Nucleus accumbens (tissue), 56 donors: Measurements from ENCODE around the gene CDK6.
A peak's percentile ranks its signal among the peaks of the same experiment; 100 is the strongest.
"Not testable (repeated sequence)": the region's sequence is repeated elsewhere in the genome, so short reads cannot be mapped to it uniquely, and the experiment has no call there.

ENCODE experiments used
- DNase-seq, 56 donors: peaks; one replicate each; lab custom pipeline; 2025; lab: John Stamatoyannopoulos, UW

Gene CDK6

DNA sequence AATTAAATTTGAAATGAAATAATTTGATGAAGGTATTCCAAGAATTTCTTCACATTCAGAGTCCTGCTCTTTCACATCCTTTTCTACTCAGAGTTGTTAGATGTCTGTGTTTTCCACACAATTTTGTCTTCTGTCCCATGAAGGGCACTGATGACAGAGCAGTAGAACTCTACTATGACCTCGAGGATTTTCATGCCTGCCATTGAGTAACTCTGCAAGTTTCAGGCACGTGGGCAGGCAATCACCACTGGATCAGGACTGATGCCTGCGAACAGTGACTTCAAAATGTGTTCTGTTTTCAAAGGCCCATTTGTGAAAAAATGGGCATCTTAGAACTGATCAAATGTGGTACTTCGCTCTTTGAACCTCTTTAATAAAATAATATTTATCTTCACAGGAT is 91.1 kb downstream of the CDK6 start:
- no peak for DNase-seq

DNA sequence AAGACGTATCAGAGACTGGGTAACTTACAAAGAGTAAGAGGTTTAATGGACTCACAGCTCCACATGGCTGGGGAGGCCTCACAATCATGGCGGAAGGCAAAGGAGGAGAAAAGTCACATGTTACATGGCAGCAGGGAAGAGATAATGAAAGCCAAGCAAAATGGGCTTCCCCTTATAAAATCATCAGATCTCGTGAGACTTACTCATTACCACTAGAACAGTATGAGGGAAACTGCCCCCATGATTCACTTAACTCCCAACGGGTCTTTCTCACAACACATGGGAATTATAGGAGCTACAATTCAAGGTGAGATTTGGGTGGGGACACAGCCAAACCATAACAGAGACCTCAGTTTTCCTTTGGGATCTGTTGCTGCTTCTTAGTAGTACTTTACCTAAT is 92.2 kb downstream of the CDK6 start:
- not testable (repeated sequence) for DNase-seq

DNA sequence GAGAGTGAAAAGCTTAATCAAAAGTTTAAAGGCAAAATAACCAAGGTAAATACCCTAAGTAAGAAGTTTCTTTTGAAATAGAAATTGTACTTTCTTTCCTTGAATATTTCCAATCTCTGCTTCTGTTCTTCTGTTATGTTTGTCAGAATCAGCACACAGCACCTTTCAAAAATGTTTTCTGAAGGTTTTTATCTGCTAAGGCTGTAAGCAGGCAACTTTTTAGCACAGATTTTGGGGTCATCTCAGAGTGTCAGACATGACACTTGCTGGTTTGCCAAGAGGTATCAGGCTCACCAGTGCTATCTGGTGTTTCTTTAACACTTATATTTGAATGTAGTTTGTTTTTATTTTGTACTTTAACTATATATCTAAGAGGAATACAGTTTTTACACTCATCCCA is 94.2 kb downstream of the CDK6 start:
- DNase-seq: no peak

DNA sequence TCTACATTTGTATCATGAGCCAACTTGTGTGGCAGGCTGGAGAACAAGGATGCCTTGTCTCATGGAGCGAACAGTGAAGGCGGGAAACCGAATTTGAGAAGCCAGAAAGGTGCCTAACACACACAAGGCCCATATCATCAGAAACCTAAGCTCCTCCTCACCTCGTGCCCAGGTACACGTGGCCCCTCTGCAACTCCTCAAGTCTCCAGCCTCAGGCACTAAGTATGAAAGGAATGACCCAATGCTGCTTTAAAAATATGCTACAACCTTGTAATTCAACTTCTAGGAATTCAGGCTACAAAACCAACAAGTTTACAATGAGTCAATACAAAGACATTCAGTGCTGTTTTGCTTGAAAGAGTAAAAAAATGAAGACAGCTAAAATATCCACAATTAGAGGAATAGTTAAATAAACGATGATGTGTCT is 95.7 kb downstream of the CDK6 start:
- peak in 1 of 56 donors; percentile 7 for DNase-seq

DNA sequence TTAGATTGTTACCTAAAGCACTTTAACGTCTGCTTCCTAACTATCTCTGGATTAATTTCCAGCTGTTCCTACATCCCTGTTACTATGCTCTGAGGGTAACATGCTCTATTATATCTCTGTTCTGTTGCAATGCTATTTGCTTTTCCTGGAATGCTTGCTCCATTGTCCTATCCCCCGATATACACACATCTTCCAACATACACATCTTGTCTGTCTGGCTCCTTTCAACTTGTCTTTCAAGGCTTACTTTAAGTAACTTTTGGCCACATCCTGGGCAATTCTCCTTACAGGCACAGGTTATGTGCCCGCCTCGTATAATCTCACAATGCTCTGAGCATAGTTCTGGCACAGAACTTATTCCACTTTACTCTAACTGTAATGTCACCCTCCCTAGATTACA is 96.2 kb downstream of the CDK6 start:
- no peak for DNase-seq

DNA sequence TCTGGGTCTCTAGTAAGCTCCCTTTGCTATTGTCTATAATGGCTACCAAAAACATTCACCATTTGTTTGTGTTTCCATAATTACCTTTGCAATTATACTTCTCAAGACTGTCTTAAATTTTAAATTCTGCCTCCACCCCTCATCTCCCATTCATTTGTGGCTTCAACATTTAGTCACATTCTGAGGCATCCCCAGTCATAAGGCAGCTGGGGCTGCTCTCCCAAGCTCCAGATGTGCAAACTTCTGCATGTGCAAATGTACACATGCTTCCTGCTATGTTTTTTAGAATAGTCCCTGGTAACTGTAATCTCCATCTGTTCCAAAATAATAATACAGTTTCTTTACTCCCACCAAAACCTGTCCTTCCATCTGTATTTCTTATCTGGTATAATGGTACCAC is 97.3 kb downstream of the CDK6 start:
- no peak for DNase-seq

DNA sequence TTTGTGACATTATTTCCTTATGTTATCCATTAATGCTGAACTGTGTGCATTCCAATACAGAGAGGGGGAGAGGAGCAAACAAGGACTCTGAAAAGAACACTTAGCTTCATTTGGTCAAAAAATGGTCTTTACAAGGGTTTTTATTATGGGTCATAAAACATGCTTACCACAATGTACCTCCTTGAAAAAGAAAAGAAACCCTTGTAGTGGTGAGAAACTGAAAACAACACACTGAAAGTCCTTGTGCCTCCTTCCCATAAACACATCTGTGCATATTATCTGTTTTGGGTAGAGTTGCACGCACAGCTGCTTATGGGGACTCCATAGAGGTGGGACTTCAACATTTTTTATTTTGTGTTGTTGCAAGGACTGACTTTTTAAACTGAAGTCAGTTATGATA is 98.7 kb downstream of the CDK6 start:
- DNase-seq: no peak

DNA sequence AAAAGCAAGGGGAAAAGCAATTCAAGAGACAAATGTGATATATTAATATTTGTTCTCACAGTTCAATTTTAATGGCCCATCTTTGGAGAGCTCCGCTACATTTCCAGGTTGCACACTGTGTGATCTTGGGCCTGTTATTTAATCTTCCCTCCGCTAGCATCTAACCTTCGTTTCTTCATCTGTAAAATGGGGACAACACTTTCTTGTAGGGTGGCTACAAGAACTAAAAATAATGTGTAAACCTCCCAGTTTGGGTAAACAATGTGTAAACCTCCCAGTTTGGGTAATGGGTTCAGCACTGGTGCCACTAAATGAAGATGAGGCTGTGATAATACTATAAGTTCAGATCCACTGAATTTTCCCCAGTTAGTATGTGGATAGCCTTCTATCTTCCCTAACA is 99.5 kb downstream of the CDK6 start:
- no peak for DNase-seq

DNA sequence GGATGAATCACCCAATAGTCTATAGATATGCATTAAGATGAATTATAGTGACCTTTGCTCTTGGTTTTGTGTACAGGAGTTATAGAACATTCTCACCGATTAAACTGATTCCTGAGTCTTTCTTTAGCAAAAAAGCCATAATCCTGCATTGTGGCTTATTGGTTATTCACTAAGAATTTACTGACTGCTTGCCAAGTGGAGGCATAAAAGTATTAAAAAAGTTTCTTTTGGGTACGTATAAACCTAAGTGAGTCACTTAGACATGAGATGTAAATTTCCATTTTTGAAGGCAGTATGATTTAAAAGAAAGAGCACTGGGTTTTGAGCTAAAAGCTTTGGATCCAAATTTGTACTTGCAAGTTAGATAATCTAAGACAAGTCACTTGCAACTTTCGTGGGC is 100.7 kb downstream of the CDK6 start:
- DNase-seq: no peak

DNA sequence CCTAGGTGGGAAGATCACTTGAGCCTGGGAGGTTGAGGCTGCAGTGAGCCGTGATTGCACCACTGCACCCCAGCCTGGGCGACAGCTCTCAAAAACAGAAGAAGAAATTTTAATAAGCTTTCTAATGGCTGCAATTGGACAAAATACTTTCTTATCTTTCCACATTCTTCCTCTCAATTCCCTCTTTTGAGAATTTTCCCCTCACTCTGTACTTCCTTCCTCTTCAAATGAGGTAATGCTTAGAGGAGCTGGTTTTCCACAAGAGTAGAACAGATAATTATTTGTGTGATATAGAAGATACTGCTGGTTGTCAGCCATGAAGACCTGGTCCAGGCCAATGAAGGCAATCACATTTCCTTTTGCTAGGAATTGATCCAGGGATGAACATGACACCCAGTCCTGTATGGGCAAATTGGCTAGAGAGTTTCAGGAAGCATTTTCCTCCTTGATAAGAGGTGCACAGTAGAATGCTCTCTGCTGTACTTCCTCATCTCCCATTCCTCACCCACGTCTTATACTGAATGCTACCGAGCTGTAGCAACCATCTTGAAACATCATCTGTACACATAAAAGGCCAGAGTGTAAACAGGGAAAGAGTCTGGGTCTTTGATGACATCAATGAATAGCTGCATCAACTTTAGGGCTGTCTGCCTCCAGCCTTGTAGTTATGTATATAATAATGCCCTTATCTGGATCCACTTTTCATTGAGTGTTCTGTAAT is 103.9 kb downstream of the CDK6 start:
- DNase-seq: no peak

DNA sequence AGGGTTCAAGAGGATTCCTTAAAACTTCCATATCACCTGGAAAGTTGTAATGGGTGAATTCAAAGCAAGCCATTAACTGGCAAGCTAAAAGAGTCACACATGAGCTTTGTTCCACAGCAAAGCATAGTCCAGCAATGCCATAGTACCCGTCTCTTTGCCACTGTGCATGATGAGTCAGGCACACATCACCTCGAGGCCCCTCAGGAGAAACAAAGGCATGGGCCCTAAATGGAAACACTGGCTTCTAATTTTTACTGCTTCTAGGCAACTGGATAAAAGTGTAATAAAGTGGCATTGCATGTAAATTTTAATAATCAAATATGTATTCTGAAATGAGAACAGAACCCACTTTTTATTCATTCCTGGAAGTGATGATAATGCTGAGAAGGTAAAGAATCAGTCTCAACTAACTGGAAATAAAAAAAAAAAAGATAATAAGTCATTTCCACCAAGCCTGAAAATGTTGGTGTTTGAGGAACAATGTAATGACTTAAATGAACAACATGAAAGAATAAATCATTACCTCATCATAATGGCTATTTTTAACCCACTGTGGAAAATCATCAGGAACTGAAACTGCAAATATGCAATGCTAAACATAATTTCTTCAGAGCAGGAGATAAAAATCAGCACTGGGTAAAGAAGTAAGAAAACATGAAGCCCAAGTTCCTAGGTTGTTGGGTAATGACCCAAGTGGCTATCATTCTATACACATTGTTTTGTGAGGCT is 104.9 kb downstream of the CDK6 start:
- DNase-seq: no peak

DNA sequence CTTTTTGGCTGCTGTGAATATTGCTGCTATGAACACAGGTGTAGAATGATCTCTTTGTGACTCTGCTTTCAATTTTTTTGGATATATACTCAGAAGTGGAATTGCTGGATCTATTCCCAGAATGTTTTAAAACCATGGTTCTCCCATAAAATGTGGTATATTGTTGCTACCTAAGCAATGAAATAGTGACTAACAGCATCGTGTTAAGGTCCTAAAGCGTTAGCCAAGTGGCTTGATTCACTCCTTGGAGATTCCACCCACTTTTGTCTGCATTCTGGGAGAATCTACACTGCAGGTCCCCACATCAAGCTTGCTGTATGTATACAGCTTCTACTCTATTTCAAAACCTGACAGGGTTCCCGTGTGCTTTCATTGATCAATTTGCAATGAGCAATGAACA is 105.6 kb downstream of the CDK6 start:
- DNase-seq: no peak

DNA sequence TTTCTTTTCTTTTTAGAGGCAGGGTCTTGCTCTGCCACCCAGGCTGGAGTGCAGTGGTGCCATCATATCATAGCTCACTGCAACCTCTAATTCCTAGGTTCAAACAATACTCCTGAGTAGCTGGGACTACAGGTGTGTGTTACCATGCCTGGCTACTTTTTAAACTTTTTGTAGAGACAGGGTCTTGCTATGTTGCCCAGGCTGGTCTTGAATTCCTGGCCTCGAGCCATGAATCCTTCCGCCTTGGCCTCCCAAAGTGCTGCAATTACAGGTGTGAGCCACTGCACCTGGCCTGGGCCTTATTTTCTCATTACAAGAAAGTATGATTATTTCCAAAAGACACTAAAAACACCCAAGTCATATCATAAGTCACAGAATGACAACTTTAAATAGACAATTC is 106.6 kb downstream of the CDK6 start:
- DNase-seq: no peak

DNA sequence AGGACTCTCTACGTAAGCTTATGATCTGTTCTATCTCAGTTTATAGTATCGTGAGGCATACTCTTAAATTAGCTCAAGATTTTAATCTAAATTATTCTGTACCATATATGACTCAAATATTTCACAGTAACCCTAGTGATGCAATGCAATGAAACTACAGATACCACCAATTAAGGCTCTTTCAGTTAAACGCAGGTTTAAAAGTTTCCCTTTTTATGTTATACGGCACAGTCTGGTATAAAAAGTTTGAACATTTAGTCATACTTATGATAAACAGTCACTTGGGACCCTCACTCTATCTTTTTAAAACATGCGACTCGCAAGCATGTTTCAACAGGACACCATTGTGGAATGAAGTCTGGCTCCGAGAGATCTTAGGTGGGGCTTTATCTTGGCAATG is 107.2 kb downstream of the CDK6 start:
- DNase-seq: no peak

DNA sequence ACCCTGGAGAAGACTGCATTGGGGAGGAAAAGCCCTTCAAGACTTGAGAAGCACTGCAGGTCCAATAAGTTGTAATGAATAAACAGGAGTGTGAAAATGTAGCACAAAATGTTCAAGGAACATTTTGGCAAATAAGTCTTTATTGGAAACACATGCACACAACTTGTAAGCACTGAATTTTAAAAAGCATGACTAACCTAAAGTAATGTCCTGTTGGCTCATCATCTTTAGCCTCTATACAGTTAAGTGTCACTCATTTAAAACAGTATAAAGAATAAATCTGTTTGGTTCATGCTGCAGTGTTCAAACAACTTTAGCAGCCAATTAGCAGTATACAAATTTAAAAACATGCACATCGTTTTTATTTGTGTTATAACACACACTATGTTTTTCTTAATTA is 108.6 kb downstream of the CDK6 start:
- no peak for DNase-seq

DNA sequence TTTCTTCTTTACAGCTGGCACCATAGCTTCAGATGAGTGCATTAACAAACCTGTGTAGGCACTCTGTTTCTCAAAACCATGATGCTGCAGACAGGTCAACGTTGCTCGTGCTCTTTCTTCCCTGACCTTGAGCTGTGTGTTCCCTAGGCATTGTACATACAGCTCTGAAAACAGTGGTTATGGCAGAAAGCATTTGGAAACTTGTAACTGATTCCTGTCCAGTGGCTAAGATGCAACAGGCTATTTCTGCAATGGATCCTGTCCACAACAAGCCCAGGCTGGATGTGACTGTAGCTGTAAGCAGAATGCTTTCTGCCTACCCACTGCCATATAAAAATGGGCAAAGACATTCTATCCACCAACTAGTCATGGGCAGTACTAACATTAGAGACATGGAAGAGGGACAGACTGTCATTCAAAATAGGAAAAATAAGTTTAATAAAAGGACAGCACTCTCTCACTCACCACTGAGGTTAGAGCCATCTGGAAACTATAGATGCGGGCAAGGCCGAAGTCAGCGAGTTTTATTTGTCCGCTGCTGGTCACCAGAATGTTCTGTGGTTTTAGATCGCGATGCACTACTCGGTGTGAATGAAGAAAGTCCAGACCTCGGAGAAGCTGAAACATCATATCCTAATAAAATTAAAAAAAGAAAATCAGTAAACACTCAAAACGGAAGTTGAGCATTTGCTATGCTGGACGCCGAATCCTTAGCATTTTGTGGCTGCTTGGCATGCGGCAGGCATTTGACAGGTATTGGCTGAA is 111.0 kb downstream of the CDK6 start:
- no peak for DNase-seq

DNA sequence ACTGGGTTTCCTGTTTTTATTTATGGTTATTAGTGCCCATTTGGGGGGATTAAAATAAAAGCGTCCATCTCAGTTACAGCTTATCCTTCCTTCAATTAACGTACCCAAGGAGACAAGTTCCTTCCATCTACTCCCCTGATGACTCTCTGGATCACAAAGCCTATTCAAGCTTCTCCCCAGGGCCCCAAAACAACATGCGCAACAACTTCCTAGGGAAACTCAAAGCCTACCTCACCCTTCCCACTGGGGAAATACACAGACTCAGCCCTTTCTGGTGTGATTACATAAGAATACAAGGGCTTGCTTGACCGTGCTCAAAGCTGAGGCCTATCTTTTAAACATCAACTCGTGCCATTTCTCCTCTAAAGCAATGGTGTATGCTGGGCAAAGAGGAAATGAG is 112.4 kb downstream of the CDK6 start:
- DNase-seq: no peak

DNA sequence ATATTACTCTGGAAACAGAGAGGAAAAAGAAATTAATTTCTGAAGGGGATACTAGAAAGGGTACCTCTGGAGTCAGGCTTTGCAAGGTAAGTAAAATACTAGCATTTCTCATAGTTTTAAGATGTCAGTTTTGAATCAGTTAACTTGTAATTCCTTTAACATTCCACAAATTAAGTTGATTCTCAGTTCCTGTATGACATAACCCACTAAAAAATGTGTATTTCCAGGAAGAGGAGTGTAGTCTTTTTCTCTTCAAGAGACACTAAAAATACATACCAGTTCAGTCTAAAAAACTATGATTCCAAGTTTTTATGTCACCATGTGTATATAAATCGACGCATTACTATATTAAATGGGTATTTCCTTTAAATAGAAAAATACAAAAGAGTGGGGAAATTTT is 113.2 kb downstream of the CDK6 start:
- DNase-seq: no peak

DNA sequence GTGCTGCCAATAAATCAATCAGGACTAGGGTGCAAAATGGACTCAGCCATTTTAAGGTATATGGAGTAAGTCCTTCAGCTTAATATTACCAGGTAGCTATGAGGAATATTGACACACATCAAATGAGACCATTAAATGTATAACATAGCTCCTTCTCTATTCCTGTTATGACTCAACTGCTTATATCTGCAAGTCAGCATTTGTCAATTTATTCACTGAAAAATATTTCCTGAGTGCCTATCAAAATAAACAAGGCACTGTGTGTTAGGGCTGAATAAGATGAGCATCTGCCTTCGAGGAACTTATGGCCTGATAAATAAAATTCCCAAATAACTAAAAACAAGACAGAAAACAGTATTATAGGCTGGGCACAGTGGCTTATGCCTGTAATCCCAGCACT is 113.8 kb downstream of the CDK6 start:
- DNase-seq: no peak

DNA sequence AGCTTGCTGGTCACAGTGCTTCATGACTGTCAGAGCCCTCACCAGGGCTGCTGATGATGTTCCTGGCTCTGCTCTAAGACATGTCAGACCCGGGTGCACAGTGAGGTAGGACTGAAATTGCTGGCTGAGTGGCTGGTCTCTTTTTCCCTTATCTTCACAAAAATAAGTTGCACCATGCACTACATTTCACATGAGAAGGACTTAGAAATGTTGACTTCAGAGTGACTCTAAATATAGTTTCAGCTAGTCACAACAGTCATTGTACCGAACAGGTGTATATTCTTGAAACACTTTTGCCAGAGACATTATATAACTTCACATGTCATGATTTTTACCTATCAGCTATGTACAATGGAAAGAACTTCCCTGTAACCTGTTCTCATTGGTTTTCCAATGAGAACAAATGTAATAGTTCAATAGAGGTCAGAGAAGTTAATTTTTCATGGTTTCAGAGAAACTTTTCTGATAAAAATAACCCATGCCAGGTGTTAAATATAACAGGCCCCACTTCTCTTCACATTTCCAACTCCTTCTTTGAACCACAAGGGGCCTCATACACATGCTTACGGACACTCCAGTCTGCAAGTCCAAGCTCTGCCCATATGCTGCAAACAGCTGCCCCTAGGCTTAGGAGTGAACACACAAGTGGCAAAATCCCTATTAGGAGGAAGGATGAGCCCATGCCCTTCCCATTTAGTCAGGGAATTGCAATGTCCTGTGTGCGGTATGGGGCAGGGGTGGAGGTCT is 115.6 kb downstream of the CDK6 start:
- DNase-seq: no peak
